Mucosa of stomach (tissue), 1 donor: ENCODE data around the gene WIPF2.
"Not testable (repeated sequence)": the region's sequence is repeated elsewhere in the genome, so short reads cannot be mapped to it uniquely, and the experiment has no call there.

ENCODE experiments used
- H3K27me3 ChIP-seq: one replicate; pipeline ENCODE4 v1.7.0; 2013; ENCODE audit warnings: mild to moderate bottlenecking, low read length; ENCODE audit not compliant: control insufficient read depth, insufficient read depth
- H3K36me3 ChIP-seq: one replicate; pipeline ENCODE4 v1.7.0; 2013; ENCODE audit warnings: low read length; ENCODE audit not compliant: control insufficient read depth, insufficient read depth
- H3K4me1 ChIP-seq: one replicate; pipeline ENCODE4 v1.7.0; 2013; ENCODE audit warnings: mild to moderate bottlenecking, low read length; ENCODE audit not compliant: control insufficient read depth, insufficient read depth
- H3K4me3 ChIP-seq: one replicate; pipeline ENCODE4 v1.7.0; 2013; ENCODE audit warnings: low read length
- H3K9ac ChIP-seq: one replicate; pipeline ENCODE4 v1.7.0; 2013; ENCODE audit warnings: mild to moderate bottlenecking, low read length, moderate library complexity
- H3K9me3 ChIP-seq: one replicate; pipeline ENCODE4 v1.7.0; 2013; ENCODE audit warnings: mild to moderate bottlenecking, low read length, moderate library complexity; ENCODE audit not compliant: control insufficient read depth
- donor health status: Pancreatic carcinoma.

The WIPF2 gene

GRCh38 chr17:40304866-40305265 lies 85.8 kb downstream of the WIPF2 start:
- not testable (repeated sequence) for H3K4me3 ChIP-seq, H3K36me3 ChIP-seq, H3K9me3 ChIP-seq, H3K9ac ChIP-seq, H3K27me3 ChIP-seq
- H3K4me1 ChIP-seq, result peaks cover 40% of the 10 kb centered on the region

- Histone ChIP-seq H3K9me3 (no peaks in the 10 kb centered on the region), H3K9ac (no peak overlapping the region), H3K4me1 (peaks cover 56% of the 10 kb centered on the region), H3K27me3 (no peaks in the 10 kb centered on the region), H3K4me3 (no peak overlapping the region), H3K36me3 (no peaks in the 10 kb centered on the region)
These were observed 87.3 kb downstream of the WIPF2 start for GRCh38 chr17:40306395-40306794.

GRCh38 chr17:40307001-40307730 lies 88.1 kb downstream of the WIPF2 start:
- H3K36me3 ChIP-seq, result no peaks in the 10 kb centered on the region
- H3K27me3 ChIP-seq, result no peaks in the 10 kb centered on the region
- H3K9me3 ChIP-seq, result no peaks in the 10 kb centered on the region
- no peak overlapping the region for H3K4me3 ChIP-seq
- H3K9ac ChIP-seq, result peak overlapping the region; percentile 29
- peaks cover 63% of the 10 kb centered on the region for H3K4me1 ChIP-seq

- Histone ChIP-seq H3K4me3 (no peak overlapping the region), H3K9ac (peak overlapping the region; percentile 29), H3K27me3 (no peaks in the 10 kb centered on the region), H3K4me1 (peaks cover 70% of the 10 kb centered on the region), H3K36me3 (no peaks in the 10 kb centered on the region), H3K9me3 (no peaks in the 10 kb centered on the region)
These were observed 88.7 kb downstream of the WIPF2 start for GRCh38 chr17:40307740-40308239.

GRCh38 chr17:40309031-40309948 lies 90.2 kb downstream of the WIPF2 start, which contains the start of gene RARA:
TSS of gene RARA (plus strand) at chr17:40309180. CDS start at chr17:40331219, 22,039 bp downstream.
- H3K4me1 ChIP-seq, result peaks cover 79% of the 10 kb centered on the region
- peak within 1 kb of the TSS; percentile 69 for H3K9ac ChIP-seq
- no peaks in the 10 kb centered on the region for H3K9me3 ChIP-seq
- H3K4me3 ChIP-seq, result peak within 1 kb of the TSS; percentile 76
- H3K36me3 ChIP-seq, result no peaks in the 10 kb centered on the region
- H3K27me3 ChIP-seq, result no peaks in the 10 kb centered on the region

GRCh38 chr17:40309949-40310510 lies 90.9 kb downstream of the WIPF2 start:
- peak overlapping the region; percentile 69 for H3K9ac ChIP-seq
- H3K4me3 ChIP-seq, result peak overlapping the region; percentile 76
- H3K9me3 ChIP-seq, result no peaks in the 10 kb centered on the region
- no peaks in the 10 kb centered on the region for H3K36me3 ChIP-seq
- H3K27me3 ChIP-seq, result no peaks in the 10 kb centered on the region
- peaks cover 85% of the 10 kb centered on the region for H3K4me1 ChIP-seq

GRCh38 chr17:40310882-40311391 lies 91.8 kb downstream of the WIPF2 start:
- Histone ChIP-seq H3K4me3 (peak overlapping the region; percentile 10), H3K27me3 (no peaks in the 10 kb centered on the region), H3K9me3 (no peaks in the 10 kb centered on the region), H3K36me3 (no peaks in the 10 kb centered on the region), H3K4me1 (peaks cover 94% of the 10 kb centered on the region), H3K9ac (peak overlapping the region; percentile 69)

- Histone ChIP-seq H3K9ac (peak overlapping the region; percentile 18), H3K36me3 (no peaks in the 10 kb centered on the region), H3K4me1 (peaks cover 97% of the 10 kb centered on the region), H3K9me3 (no peaks in the 10 kb centered on the region), H3K4me3 (no peak overlapping the region), H3K27me3 (no peaks in the 10 kb centered on the region)
These were observed 92.5 kb downstream of the WIPF2 start for GRCh38 chr17:40311575-40311974.

GRCh38 chr17:40312131-40312731 lies 93.1 kb downstream of the WIPF2 start:
- Histone ChIP-seq H3K27me3 (no peaks in the 10 kb centered on the region), H3K36me3 (no peaks in the 10 kb centered on the region), H3K9me3 (no peaks in the 10 kb centered on the region), H3K4me3 (no peak overlapping the region), H3K9ac (no peak overlapping the region), H3K4me1 (peaks cover 97% of the 10 kb centered on the region)

- Histone ChIP-seq H3K4me1 (peaks cover 94% of the 10 kb centered on the region), H3K9ac (no peak overlapping the region), H3K27me3 (no peaks in the 10 kb centered on the region), H3K4me3 (no peak overlapping the region), H3K9me3 (no peaks in the 10 kb centered on the region), H3K36me3 (no peaks in the 10 kb centered on the region)
These were observed 94.0 kb downstream of the WIPF2 start for GRCh38 chr17:40312893-40313667.
